GM06990 (cell line): Measurements from ENCODE around the gene SLC4A11.

Source experiments
- DNase-seq: peaks from one replicate; pipeline ENCODE4 v3.0.0-alpha.2; 2011; ENCODE audit not compliant: insufficient read length; ENCODE audit errors: extremely low read depth
- H3K27me3 ChIP-seq: replicated peaks from 2 replicates; pipeline ENCODE4 v1.6.0; 2011; ENCODE audit warnings: low read length; ENCODE audit not compliant: control insufficient read depth, insufficient read depth
- H3K36me3 ChIP-seq: 2 replicates; pipeline ENCODE4 v1.5.1; 2011; ENCODE audit warnings: low read length; ENCODE audit not compliant: control insufficient read depth, insufficient read depth
- H3K4me3 ChIP-seq: replicated peaks from 2 replicates; pipeline ENCODE4 v1.5.1; 2011; ENCODE audit warnings: low read depth, mild to moderate bottlenecking, control low read depth, low read length
- TF ChIP-seq, protein P1 (sequence below): IDR thresholded peaks from 2 replicates; pipeline ENCODE4 v1.5.1; 2011; ENCODE audit warnings: low read length, control low read depth, mild to moderate bottlenecking, inconsistent platforms; ENCODE audit not compliant: insufficient read depth, poor library complexity, severe bottlenecking

Gene SLC4A11

DNA sequence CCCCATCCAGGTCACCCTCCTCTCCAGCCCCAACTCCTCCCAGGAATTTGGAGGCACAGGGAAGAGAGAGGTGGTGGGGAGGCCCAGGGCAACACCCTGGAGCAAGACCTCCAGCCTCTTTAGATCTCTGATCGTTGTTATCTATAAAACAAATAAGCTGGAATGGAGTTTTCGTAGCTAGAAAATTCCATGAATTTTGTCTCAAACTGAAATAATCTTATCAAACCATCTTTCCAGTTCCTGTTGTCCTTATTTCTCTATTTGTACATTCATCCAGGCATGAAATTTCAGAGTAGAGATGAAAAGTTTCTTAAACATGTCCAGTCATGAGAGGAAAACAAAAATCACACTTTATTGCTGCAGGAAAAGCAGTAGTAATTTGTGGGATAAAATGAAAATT, 6.2 kb upstream of the SLC4A11 start:
- TF ChIP-seq, protein P1, sequence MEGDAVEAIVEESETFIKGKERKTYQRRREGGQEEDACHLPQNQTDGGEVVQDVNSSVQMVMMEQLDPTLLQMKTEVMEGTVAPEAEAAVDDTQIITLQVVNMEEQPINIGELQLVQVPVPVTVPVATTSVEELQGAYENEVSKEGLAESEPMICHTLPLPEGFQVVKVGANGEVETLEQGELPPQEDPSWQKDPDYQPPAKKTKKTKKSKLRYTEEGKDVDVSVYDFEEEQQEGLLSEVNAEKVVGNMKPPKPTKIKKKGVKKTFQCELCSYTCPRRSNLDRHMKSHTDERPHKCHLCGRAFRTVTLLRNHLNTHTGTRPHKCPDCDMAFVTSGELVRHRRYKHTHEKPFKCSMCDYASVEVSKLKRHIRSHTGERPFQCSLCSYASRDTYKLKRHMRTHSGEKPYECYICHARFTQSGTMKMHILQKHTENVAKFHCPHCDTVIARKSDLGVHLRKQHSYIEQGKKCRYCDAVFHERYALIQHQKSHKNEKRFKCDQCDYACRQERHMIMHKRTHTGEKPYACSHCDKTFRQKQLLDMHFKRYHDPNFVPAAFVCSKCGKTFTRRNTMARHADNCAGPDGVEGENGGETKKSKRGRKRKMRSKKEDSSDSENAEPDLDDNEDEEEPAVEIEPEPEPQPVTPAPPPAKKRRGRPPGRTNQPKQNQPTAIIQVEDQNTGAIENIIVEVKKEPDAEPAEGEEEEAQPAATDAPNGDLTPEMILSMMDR, result no peak
- Histone ChIP-seq H3K4me3 (no peak overlapping the region), H3K36me3 (no peaks in the 10 kb centered on the region), H3K27me3 (peaks cover 6% of the 10 kb centered on the region)
- no peak for DNase-seq

DNA sequence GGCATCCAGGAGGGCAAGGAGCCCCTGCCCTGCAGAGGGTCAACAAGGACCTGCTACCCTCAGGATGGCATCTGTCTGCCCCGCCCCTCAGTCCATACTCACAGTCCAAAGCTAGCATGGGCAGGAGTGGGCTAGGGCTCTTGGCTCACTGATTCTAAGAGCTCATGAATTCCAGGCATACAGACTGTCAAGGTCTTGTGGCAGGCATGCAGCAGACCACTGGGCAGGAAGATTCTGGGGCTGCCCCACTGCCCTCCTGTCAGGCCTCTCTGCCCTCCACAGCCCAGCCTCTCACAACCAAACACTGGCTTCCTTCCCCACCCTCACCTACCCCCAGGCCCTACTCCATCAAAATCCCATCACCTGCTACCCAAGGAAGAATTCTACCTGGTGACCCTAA, 5.6 kb upstream of the SLC4A11 start:
- Histone ChIP-seq H3K4me3 (no peak overlapping the region), H3K27me3 (peaks cover 6% of the 10 kb centered on the region), H3K36me3 (no peaks in the 10 kb centered on the region)
- DNase-seq, result no peak
- TF ChIP-seq, protein P1, result no peak

DNA sequence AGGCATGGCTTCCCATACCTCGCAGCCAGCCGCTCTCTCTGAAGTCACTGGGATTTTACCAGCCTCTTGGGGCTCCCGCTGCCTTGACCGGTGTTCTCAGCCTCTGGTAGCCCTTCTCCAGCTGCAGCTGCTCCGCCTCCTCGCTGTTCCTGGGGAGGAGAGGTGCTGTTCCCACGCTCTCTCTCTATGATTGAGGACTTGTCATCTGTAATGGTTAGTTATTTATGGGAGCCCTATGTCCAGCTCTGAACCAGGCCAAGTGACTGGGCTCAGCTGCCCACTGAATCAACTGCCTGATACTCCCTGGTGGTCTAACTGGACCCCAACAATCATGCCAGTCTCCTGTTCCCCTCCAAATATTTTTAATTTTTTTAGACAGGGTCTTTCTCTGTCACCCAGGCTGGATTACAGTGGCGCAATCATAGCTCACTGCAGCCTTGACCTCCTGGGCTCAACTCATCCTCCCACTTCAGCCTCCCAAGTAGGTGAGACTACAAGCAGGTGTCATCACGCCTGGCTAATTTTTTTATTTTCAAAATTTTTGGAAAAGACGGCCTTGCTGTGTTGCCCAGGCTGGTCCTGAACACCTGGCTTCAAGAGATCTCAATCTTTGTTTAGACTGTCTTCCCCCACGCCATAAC, 4.8 kb upstream of the SLC4A11 start:
- H3K36me3 ChIP-seq, result no peaks in the 10 kb centered on the region
- TF ChIP-seq, protein P1, result no peak
- peaks cover 6% of the 10 kb centered on the region for H3K27me3 ChIP-seq
- DNase-seq, result no peak
- no peak overlapping the region for H3K4me3 ChIP-seq

DNA sequence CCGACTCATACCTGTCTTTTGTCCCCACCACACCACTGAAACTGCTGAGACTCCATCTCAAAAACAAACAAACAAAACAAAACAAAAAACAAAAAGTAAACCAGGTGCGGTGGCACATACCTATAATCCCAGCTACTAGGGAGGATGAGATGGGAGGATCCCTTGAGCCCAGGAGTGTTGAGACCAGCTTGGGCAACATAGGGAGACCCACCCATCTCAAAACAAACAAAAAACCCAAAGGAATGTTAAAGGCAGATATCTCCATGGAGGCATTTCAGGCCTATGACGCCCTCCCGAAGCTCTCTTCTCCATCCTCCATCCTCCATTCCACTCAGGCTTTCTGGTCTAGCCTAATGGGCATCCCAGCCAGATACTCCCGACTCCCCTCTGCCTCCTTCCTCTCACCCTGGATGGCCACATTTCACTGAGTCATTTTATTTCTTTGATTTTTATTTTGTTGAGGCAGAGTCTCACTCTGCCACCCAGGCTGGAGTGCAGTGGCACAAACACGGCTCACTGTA, 3.2 kb upstream of the SLC4A11 start:
- Histone ChIP-seq H3K36me3 (no peaks in the 10 kb centered on the region), H3K27me3 (peaks cover 4% of the 10 kb centered on the region; the same call in 1 of the 2 replicates), H3K4me3 (no peak overlapping the region)
- DNase-seq, result no peak
- TF ChIP-seq, protein P1, result no peak

DNA sequence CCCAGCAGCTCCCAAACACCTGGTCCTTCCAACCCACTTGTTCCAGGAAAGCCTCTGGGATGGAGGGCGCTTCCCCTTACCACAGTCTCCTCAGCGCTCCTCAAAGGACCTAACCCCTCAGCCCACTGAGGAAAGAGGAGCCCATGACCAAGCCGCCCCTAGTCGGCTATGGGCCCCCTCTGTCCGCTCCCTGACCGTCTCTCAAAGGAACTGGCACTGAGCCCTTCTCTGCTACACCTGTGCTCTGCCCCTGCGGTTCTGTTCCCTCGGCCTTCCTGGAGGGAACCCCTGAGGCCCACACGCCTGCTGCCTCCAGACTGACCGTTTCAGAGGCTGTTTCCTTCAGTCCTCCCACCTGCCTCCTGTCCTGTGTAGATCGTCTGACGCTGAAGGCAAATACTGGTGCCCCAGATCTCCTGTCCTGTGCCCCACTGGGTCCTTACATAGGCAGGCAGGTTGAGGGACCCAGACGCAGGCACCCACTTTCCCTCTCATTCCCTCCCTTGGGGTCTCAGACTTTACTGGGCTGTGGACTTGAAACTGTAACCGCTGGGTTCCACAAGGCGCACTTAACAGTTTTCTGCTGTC, 1.9 kb upstream of the SLC4A11 start:
- peaks cover 4% of the 10 kb centered on the region; the same call in 1 of the 2 replicates for H3K27me3 ChIP-seq
- no peak for DNase-seq
- TF ChIP-seq, protein P1, result no peak
- no peaks in the 10 kb centered on the region for H3K36me3 ChIP-seq
- no peak overlapping the region for H3K4me3 ChIP-seq
